SU-DHL-6 (cell line): ENCODE results near the gene MEF2C.

Source experiments
- H2AFZ ChIP-seq: fragments of 200-600 bp; sonication (generic); 2 replicates; pipeline ENCODE4 v1.6.1; 2014; ENCODE audit warnings: low read depth, mild to moderate bottlenecking, moderate library complexity, mixed read lengths, antibody characterized with exemption, low read length; ENCODE audit not compliant: severe bottlenecking
- H3F3A ChIP-seq: fragments of 200-600 bp; shearing (Covaris generic); 2 replicates; pipeline ENCODE4 v1.6.0; 2016; ENCODE audit warnings: antibody characterized with exemption, mild to moderate bottlenecking; ENCODE audit not compliant: insufficient read depth
- H3K27ac ChIP-seq: fragments of 200-600 bp; sonication (generic); 2 replicates; pipeline ENCODE4 v1.5.1; 2016; ENCODE audit warnings: low read depth, mild to moderate bottlenecking, low read length, moderate library complexity, mixed read lengths
- H3K27me3 ChIP-seq: fragments of 200-600 bp; sonication (generic), shearing (Covaris generic); 2 replicates; pipeline ENCODE4 v1.6.0; 2014; ENCODE audit warnings: mild to moderate bottlenecking, low read length
- H3K36me3 ChIP-seq: fragments of 200-600 bp; sonication (generic); 2 replicates; pipeline ENCODE4 v1.6.1; 2014; ENCODE audit warnings: mild to moderate bottlenecking, low read length, mixed read lengths
- H3K4me2 ChIP-seq: fragments of 300-600, 200-600 bp; shearing (Covaris generic), sonication (generic); 2 replicates; pipeline ENCODE4 v1.6.0; 2014; ENCODE audit warnings: low read length, low read depth, mild to moderate bottlenecking; ENCODE audit not compliant: poor library complexity, severe bottlenecking
- H3K4me3 ChIP-seq: fragments of 200-600 bp; sonication (generic); 2 replicates; pipeline ENCODE4 v1.5.1; 2014; ENCODE audit warnings: antibody characterized with exemption, low read length, mild to moderate bottlenecking, mixed read lengths; ENCODE audit not compliant: insufficient read depth, poor library complexity, severe bottlenecking
- H3K79me2 ChIP-seq: fragments of 200-600 bp; sonication (generic); 2 replicates; pipeline ENCODE4 v1.6.1; 2014; ENCODE audit warnings: mild to moderate bottlenecking, low read length, moderate library complexity; ENCODE audit not compliant: insufficient read depth
- H3K9ac ChIP-seq: fragments of 200-600 bp; sonication (generic); 2 replicates; pipeline ENCODE4 v1.7.0; 2014; ENCODE audit warnings: mild to moderate bottlenecking, low read length
- H3K9me2 ChIP-seq: fragments of 200-600 bp; sonication (generic); replicated peaks from 2 replicates; pipeline ENCODE4 v1.6.1; 2014; ENCODE audit warnings: low read length; ENCODE audit not compliant: insufficient read depth
- H3K9me3 ChIP-seq: fragments of 200-600 bp; sonication (generic); 2 replicates; pipeline ENCODE4 v1.6.1; 2014; ENCODE audit warnings: low read length, mixed read lengths; ENCODE audit not compliant: insufficient read depth
- H4K20me1 ChIP-seq: fragments of 200-600 bp; sonication (generic); 2 replicates; pipeline ENCODE4 v1.6.1; 2014; ENCODE audit warnings: low read depth, mild to moderate bottlenecking, antibody characterized with exemption, low read length, moderate library complexity, mixed read lengths
- EZH2phosphoT487 ChIP-seq: fragments of 200-600 bp; sonication (generic), shearing (Covaris generic); conservative IDR thresholded peaks from 2 replicates; pipeline ENCODE4 v1.6.1; 2018; ENCODE audit warnings: mild to moderate bottlenecking, antibody characterized with exemption, low read length, moderate library complexity, mixed read lengths
- TF ChIP-seq, protein P1 (sequence below): fragments of 200-600 bp; sonication (generic); IDR thresholded peaks from one replicate; pipeline ENCODE4 v1.5.1; 2017; ENCODE audit warnings: antibody characterized with exemption, mild to moderate bottlenecking, low read length, moderate library complexity; ENCODE audit not compliant: insufficient read depth, poor library complexity, severe bottlenecking

The MEF2C gene

DNA sequence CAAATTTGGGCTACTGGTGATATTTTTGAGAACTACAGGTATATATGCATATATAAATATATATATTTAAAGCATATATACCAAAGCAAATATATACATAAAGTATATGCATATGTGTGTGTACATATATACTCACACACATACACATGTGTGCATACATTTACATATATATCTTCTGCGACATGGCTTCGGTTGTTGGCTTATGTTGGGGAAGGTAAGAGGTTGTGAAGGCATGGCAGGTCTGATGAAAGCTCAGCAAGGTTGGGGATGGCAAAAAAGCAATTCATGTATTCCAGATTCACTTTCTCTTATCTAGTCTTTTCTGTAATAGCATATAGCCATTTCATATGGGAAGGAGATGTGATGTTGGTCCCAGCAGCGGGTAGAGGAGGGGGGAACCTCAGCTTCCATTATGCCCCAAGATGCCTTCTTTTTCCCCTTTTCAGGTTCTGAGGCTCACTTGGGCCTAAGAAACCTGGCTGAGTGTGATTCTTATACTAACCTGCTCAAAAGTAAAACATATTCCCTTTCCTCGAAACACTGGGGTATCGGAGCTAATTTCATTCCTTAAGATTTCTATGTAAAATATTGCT is 201.7 kb downstream of the MEF2C start:
- Histone ChIP-seq H3K9ac (no peak overlapping the region), H3K9me3 (no peaks in the 10 kb centered on the region), H3K4me2 (no peak overlapping the region), H3K79me2 (peaks cover 13% of the 10 kb centered on the region; the same call in 1 of the 2 replicates), H3K4me3 (no peak overlapping the region), H3K36me3 (no peaks in the 10 kb centered on the region), H3F3A (0 out of 2 replicates have a peak, but pooled peaks cover 12% of the 10 kb centered on the region), H2AFZ (no peak overlapping the region), H4K20me1 (peaks cover 11% of the 10 kb centered on the region; the same call in 1 of the 2 replicates), H3K27me3 (no peaks in the 10 kb centered on the region), H3K9me2 (no peaks in the 10 kb centered on the region), H3K27ac (no peak overlapping the region)
- TF ChIP-seq, protein P1, sequence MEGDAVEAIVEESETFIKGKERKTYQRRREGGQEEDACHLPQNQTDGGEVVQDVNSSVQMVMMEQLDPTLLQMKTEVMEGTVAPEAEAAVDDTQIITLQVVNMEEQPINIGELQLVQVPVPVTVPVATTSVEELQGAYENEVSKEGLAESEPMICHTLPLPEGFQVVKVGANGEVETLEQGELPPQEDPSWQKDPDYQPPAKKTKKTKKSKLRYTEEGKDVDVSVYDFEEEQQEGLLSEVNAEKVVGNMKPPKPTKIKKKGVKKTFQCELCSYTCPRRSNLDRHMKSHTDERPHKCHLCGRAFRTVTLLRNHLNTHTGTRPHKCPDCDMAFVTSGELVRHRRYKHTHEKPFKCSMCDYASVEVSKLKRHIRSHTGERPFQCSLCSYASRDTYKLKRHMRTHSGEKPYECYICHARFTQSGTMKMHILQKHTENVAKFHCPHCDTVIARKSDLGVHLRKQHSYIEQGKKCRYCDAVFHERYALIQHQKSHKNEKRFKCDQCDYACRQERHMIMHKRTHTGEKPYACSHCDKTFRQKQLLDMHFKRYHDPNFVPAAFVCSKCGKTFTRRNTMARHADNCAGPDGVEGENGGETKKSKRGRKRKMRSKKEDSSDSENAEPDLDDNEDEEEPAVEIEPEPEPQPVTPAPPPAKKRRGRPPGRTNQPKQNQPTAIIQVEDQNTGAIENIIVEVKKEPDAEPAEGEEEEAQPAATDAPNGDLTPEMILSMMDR: no peak
- no peak for TF ChIP-seq EZH2phosphoT487

DNA sequence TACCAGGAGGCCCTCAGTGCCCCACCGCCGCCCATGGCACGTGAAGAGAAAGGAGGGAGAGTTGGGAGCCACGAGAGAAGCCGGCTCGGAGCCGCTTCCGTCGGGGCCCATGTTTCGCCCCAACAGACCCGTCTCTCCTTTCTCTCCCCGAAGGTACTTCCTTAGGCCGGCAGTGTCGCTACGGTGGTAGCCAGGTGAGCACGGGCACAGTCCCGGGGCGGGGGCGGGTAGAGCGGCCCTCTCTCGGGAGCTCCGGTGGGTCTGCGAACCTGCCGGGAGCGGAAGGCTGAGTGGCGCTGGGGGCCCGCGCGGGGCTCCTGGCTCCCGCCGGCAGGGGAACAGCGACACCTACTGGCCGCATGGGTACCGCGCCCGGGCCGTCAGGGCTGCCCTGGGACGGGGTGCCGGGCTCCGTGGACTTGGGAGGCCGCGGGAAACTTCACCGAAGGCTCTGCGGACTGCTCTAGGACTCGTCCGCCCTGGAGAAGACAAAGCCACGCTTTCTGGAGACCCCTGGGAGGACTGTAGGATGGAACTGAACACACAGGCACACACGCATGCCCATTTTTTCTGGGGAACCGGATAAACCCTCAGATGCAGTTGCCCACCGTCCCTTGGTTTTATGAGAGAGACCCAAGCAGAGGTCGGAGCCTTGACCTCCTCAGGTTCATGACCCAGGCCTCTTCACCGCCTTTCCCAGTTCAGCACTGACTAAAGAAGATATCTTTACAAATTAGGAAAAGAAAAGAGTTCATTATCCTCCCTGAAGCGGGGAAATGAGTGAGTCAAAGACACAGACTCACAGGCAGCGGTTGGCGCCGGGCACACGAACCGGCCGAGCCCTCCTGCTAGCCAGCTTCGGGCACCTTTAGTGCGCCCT is 202.5 kb downstream of the MEF2C start:
- Histone ChIP-seq H3K9ac (peak overlapping the region; percentile 48), H3K79me2 (peaks cover 13% of the 10 kb centered on the region; the same call in 1 of the 2 replicates), H3K4me2 (peak overlapping the region; percentile 61), H3K9me2 (no peaks in the 10 kb centered on the region), H3K4me3 (peak overlapping the region; percentile 47), H3F3A (peaks cover 16% of the 10 kb centered on the region), H4K20me1 (peaks cover 11% of the 10 kb centered on the region; the same call in 1 of the 2 replicates), H3K27ac (no peak overlapping the region), H3K9me3 (no peaks in the 10 kb centered on the region), H2AFZ (peak overlapping the region; percentile 83), H3K36me3 (no peaks in the 10 kb centered on the region), H3K27me3 (no peaks in the 10 kb centered on the region)
- TF ChIP-seq, protein P1: peak; percentile 94
- TF ChIP-seq EZH2phosphoT487: no peak

DNA sequence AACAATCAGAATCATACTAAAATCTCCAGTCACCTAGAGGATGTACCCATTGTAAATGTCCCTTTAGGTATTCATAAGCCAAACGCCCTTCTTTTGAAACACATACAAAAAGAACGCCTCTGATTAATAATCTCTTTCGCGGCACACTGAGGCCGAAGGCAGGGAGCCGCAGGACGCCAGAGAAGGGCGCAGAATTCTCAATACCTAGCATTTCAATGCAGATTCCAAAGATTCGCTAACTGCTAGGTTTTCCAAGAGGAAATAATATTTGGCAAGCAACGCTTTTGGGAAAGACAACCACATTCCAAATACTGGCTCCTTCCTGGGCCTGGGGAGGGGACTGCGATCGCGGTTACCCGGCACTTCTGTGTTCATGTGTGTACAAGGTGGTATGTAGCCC is 203.3 kb downstream of the MEF2C start:
- no peak for TF ChIP-seq EZH2phosphoT487
- TF ChIP-seq, protein P1: no peak
- no peaks in the 10 kb centered on the region for H3K36me3 ChIP-seq
- peaks cover 13% of the 10 kb centered on the region; the same call in 1 of the 2 replicates for H3K79me2 ChIP-seq
- H3K27ac ChIP-seq: no peak overlapping the region
- peak overlapping the region; percentile 61 for H3K4me2 ChIP-seq
- no peaks in the 10 kb centered on the region for H3K9me3 ChIP-seq
- H2AFZ ChIP-seq: no peak overlapping the region
- H3K9me2 ChIP-seq: no peaks in the 10 kb centered on the region
- H3K27me3 ChIP-seq: no peaks in the 10 kb centered on the region
- H3F3A ChIP-seq: peaks cover 25% of the 10 kb centered on the region
- H3K4me3 ChIP-seq: no peak overlapping the region
- H4K20me1 ChIP-seq: peaks cover 11% of the 10 kb centered on the region; the same call in 1 of the 2 replicates
- H3K9ac ChIP-seq: no peak overlapping the region
